Suprapubic skin (tissue), 4 donors: ENCODE results near the gene ZFAND2B.

Source experiments
- EP300 ChIP-seq: sonication (generic); formaldehyde crosslinking; IDR thresholded peaks from one replicate; pipeline ENCODE4 v1.6.1; 2017; ENCODE audit warnings: antibody characterized with exemption
- POLR2A ChIP-seq, 2 donors: fragments of 450-650 bp; IDR thresholded peaks; one replicate each; pipeline ENCODE4 v1.6.1; 2017; ENCODE audit warnings: antibody characterized with exemption in 2 of 2, mild to moderate bottlenecking in 2 of 2, moderate library complexity in 2 of 2
- POLR2AphosphoS5 ChIP-seq, 3 donors: sonication (generic); formaldehyde crosslinking; IDR thresholded peaks; one replicate each; pipeline ENCODE4 v1.6.1; 2017; ENCODE audit warnings: antibody characterized with exemption in 3 of 3
- TF ChIP-seq, protein P1 (sequence below), 2 donors: fragments of 200-600 bp in 1 of 2; fragments of 450-650 bp in 1 of 2; sonication (generic) in 1 of 2; IDR thresholded peaks; one replicate each; pipeline ENCODE4 v1.5.1; 2016 to 2019; ENCODE audit warnings: antibody characterized with exemption in 2 of 2, mild to moderate bottlenecking in 1 of 2, moderate library complexity in 1 of 2

DNA sequence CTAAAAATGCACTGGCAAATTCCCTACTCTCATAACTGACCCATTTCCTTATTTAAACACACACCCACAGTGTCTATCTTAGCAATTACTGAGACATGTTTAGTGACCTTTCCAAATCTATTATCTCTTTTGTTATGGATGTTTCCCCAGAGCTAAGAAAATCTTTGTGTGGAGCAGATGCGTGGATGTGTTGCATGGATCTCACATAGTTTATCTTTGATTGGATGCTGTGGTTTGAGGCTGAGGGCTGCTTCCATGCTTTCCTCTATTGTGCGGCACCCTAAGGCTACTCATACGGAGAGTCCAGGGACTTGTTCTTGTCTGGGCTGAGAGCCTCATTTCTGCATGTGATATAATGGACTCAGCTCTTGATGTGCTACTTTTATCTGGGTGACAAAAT lies 27.7 kb downstream of the ZFAND2B start:
- TF ChIP-seq, protein P1, sequence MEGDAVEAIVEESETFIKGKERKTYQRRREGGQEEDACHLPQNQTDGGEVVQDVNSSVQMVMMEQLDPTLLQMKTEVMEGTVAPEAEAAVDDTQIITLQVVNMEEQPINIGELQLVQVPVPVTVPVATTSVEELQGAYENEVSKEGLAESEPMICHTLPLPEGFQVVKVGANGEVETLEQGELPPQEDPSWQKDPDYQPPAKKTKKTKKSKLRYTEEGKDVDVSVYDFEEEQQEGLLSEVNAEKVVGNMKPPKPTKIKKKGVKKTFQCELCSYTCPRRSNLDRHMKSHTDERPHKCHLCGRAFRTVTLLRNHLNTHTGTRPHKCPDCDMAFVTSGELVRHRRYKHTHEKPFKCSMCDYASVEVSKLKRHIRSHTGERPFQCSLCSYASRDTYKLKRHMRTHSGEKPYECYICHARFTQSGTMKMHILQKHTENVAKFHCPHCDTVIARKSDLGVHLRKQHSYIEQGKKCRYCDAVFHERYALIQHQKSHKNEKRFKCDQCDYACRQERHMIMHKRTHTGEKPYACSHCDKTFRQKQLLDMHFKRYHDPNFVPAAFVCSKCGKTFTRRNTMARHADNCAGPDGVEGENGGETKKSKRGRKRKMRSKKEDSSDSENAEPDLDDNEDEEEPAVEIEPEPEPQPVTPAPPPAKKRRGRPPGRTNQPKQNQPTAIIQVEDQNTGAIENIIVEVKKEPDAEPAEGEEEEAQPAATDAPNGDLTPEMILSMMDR (IDR thresholded peaks at IDR 0.05) = no peak
- no peak for TF ChIP-seq POLR2AphosphoS5 (IDR thresholded peaks at IDR 0.05)
- no peak for TF ChIP-seq POLR2A (IDR thresholded peaks at IDR 0.05)
- no peak for TF ChIP-seq EP300
